Measurements from ENCODE around the gene DPEP3.

DNA sequence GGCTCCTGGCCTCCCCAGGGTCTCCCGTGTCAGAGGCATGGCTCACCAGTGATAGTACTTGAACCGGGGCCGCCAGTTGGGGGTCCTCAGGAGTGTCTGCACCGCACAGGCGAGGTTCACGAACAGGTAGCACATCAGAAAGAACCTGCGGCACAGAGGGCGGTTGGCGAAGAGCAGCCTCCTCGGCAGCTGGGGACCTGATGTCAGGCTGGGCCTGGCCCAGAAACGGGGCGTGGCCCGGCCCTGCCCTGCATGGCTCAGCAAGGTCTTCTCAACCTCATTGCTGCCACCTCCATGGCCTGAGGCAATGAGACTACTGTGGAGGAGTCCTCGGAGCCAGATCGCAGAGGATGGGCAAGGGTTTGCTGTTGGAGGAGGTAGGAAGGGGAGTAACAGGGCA is 32.3 kb downstream of the DPEP3 start:
- TF ChIP-seq, protein P1, sequence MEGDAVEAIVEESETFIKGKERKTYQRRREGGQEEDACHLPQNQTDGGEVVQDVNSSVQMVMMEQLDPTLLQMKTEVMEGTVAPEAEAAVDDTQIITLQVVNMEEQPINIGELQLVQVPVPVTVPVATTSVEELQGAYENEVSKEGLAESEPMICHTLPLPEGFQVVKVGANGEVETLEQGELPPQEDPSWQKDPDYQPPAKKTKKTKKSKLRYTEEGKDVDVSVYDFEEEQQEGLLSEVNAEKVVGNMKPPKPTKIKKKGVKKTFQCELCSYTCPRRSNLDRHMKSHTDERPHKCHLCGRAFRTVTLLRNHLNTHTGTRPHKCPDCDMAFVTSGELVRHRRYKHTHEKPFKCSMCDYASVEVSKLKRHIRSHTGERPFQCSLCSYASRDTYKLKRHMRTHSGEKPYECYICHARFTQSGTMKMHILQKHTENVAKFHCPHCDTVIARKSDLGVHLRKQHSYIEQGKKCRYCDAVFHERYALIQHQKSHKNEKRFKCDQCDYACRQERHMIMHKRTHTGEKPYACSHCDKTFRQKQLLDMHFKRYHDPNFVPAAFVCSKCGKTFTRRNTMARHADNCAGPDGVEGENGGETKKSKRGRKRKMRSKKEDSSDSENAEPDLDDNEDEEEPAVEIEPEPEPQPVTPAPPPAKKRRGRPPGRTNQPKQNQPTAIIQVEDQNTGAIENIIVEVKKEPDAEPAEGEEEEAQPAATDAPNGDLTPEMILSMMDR (IDR thresholded peaks at IDR 0.05): no peak
- no peak for TF ChIP-seq EZH2 (IDR thresholded peaks at IDR 0.05; ENCODE audit: borderline replicate concordance, insufficient read depth, low read depth, low read length, poor library complexity, severe bottlenecking)
